GM21723 (cell line): Measurements from ENCODE around the gene ARHGAP26.

ENCODE experiments used
- ATAC-seq: cut with Tn5 transposase; IDR thresholded peaks from one replicate; pipeline ENCODE4 v1.9.1; 2021; ENCODE audit warnings: mild to moderate bottlenecking, moderate library complexity; ENCODE audit not compliant: unreplicated experiment

ARHGAP26 gene

GRCh38 chr5:143105216-143105905 lies 335.2 kb downstream of the ARHGAP26 start:
- ATAC-seq: no peak

- no peak for ATAC-seq
These were observed 336.0 kb downstream of the ARHGAP26 start for GRCh38 chr5:143106174-143106573.

- no peak for ATAC-seq
These were observed 338.4 kb downstream of the ARHGAP26 start for GRCh38 chr5:143108498-143109128.

GRCh38 chr5:143110591-143110990 lies 340.4 kb downstream of the ARHGAP26 start:
- no peak for ATAC-seq

- ATAC-seq: no peak
These were observed 341.6 kb downstream of the ARHGAP26 start for GRCh38 chr5:143111799-143112198.

GRCh38 chr5:143113461-143113860 lies 343.3 kb downstream of the ARHGAP26 start:
- ATAC-seq: no peak

GRCh38 chr5:143114481-143114880 lies 344.3 kb downstream of the ARHGAP26 start:
- ATAC-seq: no peak

GRCh38 chr5:143115381-143115780 lies 345.2 kb downstream of the ARHGAP26 start:
- no peak for ATAC-seq

- ATAC-seq: no peak
These were observed 346.6 kb downstream of the ARHGAP26 start for GRCh38 chr5:143116814-143117213.

GRCh38 chr5:143117821-143118220 lies 347.6 kb downstream of the ARHGAP26 start:
- no peak for ATAC-seq

- no peak for ATAC-seq
These were observed 348.0 kb downstream of the ARHGAP26 start for GRCh38 chr5:143118222-143118621.

- ATAC-seq: peak; percentile 11
These were observed 348.6 kb downstream of the ARHGAP26 start for GRCh38 chr5:143118818-143119217.

GRCh38 chr5:143119291-143119769 lies 349.2 kb downstream of the ARHGAP26 start:
- peak; percentile 74 for ATAC-seq

- no peak for ATAC-seq
These were observed 349.7 kb downstream of the ARHGAP26 start for GRCh38 chr5:143119881-143120341.

GRCh38 chr5:143120460-143121134 lies 350.4 kb downstream of the ARHGAP26 start:
- ATAC-seq: no peak

- no peak for ATAC-seq
These were observed 350.9 kb downstream of the ARHGAP26 start for GRCh38 chr5:143121135-143121475.

GRCh38 chr5:143124593-143124992 lies 354.4 kb downstream of the ARHGAP26 start:
- no peak for ATAC-seq

GRCh38 chr5:143126174-143127019 lies 356.2 kb downstream of the ARHGAP26 start:
- no peak for ATAC-seq

- ATAC-seq: no peak
These were observed 358.4 kb downstream of the ARHGAP26 start for GRCh38 chr5:143128412-143129071.

GRCh38 chr5:143129203-143129602 lies 359.0 kb downstream of the ARHGAP26 start:
- ATAC-seq: no peak
